Activated CD4-positive, alpha-beta T cell treated with anti-CD3 and anti-CD28 coated beads, Interleukin-2, amount 10 ng/mL, durations not matched to agents 24 days and 14 days (primary cell): ENCODE results near the gene PPP1R9A. TPM values are rescaled to one million over a fixed set of nuclear protein-coding genes. Genes with fewer than 3 reads are reported as not detected.

Experiments used
- DNase-seq: peaks from one replicate; pipeline ENCODE4 v3.0.0; 2022
- H3K27ac Mint-ChIP-seq: one replicate; pipeline ENCODE4 v1.8.0; 2022; ENCODE audit warnings: mild to moderate bottlenecking, mixed read lengths
- H3K27me3 Mint-ChIP-seq: one replicate; pipeline ENCODE4 v1.8.0; 2022; ENCODE audit warnings: mixed read lengths
- H3K36me3 Mint-ChIP-seq: one replicate; pipeline ENCODE4 v1.8.0; 2022; ENCODE audit warnings: low read depth, mild to moderate bottlenecking, mixed read lengths
- H3K4me1 Mint-ChIP-seq: one replicate; pipeline ENCODE4 v1.8.0; 2021; ENCODE audit warnings: mixed read lengths
- H3K4me3 Mint-ChIP-seq: one replicate; pipeline ENCODE4 v1.8.0; 2022; ENCODE audit warnings: mild to moderate bottlenecking, moderate library complexity, mixed read lengths
- H3K9me3 Mint-ChIP-seq: one replicate; pipeline ENCODE4 v1.8.0; 2021; ENCODE audit warnings: mixed read lengths
- intact Hi-C: fragments of 100-400 bp; cut with micrococcal nuclease; formaldehyde crosslinking; loops from one replicate; pipeline ENCODE4 v1.15.1; 2023
- total RNA-seq: library from RNA; stranded (reverse); gene quantifications from 2 replicates; pipeline ENCODE4 v1.2.3, GENCODE V29; 2022

PPP1R9A gene
- total RNA-seq, 1 donor from 2014 or later, result not detected

DNA sequence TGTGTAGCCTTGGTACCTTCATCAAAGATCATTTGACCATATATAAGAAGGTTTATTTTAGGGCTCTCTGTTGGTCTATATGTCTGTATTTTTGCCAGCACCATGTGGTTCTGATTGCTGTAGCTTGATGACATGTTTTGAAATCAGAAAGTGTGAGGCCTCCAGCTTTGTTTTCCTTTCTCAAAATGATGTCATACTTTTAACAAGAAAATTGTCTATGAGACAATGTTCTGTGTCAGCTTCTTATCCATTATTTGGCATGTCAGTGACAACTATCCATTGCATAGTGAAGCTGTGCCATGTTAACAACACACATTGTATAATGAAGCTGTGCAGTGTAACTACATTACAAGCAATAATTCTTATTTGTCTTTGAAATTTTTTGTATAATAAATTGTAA, 9.1 kb upstream of the PPP1R9A start:
- intact Hi-C loops, result no loop called here
- H3K4me3 Mint-ChIP-seq, result no peak overlapping the region
- H3K36me3 Mint-ChIP-seq, result no peaks in the 10 kb centered on the region
- H3K4me1 Mint-ChIP-seq, result no peaks in the 10 kb centered on the region
- no peaks in the 10 kb centered on the region for H3K9me3 Mint-ChIP-seq
- no peak for DNase-seq
- H3K27me3 Mint-ChIP-seq, result no peaks in the 10 kb centered on the region
- no peak overlapping the region for H3K27ac Mint-ChIP-seq

DNA sequence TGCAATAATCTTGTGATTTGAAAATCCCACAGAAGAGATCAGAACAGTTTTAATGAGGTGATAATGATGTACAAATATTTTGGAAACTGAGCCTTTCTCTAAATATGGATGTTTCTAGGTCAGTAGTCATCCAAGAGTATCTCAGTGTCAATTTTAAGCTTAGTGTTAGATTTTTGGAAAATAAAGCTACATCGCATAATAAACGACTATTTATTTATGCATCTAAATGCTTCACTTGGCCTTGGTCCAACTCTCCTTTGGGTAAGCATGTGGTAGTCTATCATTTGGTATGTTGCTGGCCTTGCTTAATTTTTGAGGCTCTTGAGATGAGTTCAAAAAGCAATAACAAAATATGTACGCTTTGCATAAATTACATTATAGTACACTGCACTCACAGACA, 5.4 kb upstream of the PPP1R9A start:
- intact Hi-C loops, result no loop called here
- H3K36me3 Mint-ChIP-seq, result no peaks in the 10 kb centered on the region
- no peak overlapping the region for H3K4me3 Mint-ChIP-seq
- H3K4me1 Mint-ChIP-seq, result no peaks in the 10 kb centered on the region
- no peak overlapping the region for H3K27ac Mint-ChIP-seq
- DNase-seq, result no peak
- H3K9me3 Mint-ChIP-seq, result no peaks in the 10 kb centered on the region
- H3K27me3 Mint-ChIP-seq, result peaks cover 15% of the 10 kb centered on the region

DNA sequence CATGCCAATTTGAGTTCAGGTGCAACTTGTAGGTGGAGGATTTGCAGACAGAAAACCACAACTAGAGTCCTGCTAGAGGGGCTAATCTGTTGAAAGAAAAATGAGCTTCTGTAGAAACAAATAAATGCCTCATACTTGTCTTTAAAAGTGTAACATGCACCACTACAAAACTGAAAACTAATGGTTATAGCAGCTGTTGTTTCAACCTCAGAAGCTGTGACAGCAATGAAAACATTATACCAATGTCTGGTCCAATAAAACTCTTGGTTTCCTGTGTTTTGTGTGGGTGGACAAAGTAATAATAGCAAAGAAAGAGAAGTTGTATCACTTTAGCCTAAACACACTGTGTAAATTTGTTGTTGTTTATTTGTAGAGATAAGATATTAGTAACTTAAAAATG, 3.4 kb upstream of the PPP1R9A start:
- H3K4me3 Mint-ChIP-seq, result no peak overlapping the region
- intact Hi-C loops, result no loop called here
- no peak overlapping the region for H3K27ac Mint-ChIP-seq
- H3K4me1 Mint-ChIP-seq, result no peaks in the 10 kb centered on the region
- H3K27me3 Mint-ChIP-seq, result peaks cover 27% of the 10 kb centered on the region
- DNase-seq, result no peak
- no peaks in the 10 kb centered on the region for H3K9me3 Mint-ChIP-seq
- no peaks in the 10 kb centered on the region for H3K36me3 Mint-ChIP-seq

DNA sequence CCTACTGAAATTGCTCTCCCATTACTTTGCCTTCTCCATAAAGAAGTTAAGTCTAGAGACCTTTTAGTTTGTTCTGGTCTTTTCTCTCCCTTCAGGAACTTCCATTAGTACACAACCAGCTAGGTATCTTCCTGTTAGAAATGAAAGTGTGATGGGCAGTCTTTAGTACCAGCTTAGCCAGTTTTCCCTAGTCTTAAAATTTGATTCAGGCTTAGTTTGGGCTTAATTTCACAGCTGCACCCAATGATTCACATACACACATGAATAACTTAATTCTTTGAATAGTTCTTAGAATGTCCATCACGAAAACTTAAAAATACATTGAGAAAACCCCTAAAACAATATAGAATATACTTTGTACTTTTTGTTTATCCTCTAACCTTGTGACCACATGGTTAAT, 2.4 kb upstream of the PPP1R9A start:
- H3K4me1 Mint-ChIP-seq, result no peaks in the 10 kb centered on the region
- DNase-seq, result no peak
- no peak overlapping the region for H3K4me3 Mint-ChIP-seq
- peaks cover 37% of the 10 kb centered on the region for H3K27me3 Mint-ChIP-seq
- no peaks in the 10 kb centered on the region for H3K9me3 Mint-ChIP-seq
- no peak overlapping the region for H3K27ac Mint-ChIP-seq
- intact Hi-C loops, result loop anchor here (5.0 kb wide), 1 partner anchor 248 kb away; the partner anchor contains the start of gene SGCE
- no peaks in the 10 kb centered on the region for H3K36me3 Mint-ChIP-seq

DNA sequence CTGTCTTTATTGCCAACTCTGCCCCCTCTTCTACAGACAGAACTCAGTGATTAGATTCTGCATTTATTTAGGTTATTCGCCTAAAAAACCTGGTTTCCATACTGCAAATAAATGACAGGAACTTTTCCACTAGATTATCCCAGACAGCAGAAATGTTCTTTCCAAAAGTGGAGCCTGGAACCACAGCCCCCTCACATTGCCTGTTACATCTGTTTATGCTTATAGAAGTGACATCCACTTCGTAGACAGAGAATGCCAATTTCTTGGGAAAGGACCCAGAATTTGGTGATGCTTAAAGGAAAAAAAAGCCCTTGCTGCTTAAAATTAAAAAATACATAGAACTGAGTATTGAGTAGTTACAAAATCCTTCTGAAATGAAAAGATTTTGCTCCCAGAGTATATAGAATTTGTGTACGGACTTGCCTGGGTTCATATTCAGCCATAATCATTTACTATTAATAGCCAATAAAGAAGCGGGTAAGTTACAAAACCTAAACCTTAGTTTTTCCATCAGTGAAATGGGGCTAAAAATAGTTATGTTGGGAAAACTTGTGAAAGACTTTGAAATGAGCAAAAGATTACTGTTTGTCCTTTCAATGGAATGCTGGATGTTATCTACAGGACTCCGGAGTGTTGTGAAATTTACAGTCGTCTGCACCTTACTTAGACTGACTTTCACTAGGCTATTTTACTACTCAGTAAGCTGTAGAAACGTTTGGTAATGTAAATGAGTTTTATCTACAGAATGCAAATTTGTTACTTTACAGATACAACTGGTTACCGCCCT, 1.1 kb upstream of the PPP1R9A start:
- no peak overlapping the region for H3K27ac Mint-ChIP-seq
- no peak overlapping the region for H3K4me3 Mint-ChIP-seq
- H3K36me3 Mint-ChIP-seq, result no peaks in the 10 kb centered on the region
- H3K4me1 Mint-ChIP-seq, result no peaks in the 10 kb centered on the region
- no peaks in the 10 kb centered on the region for H3K9me3 Mint-ChIP-seq
- peaks cover 46% of the 10 kb centered on the region for H3K27me3 Mint-ChIP-seq
- no peak for DNase-seq
- intact Hi-C loops, result loop anchor here (5.0 kb wide), 1 partner anchor 249 kb away; the partner anchor contains the start of gene SGCE

DNA sequence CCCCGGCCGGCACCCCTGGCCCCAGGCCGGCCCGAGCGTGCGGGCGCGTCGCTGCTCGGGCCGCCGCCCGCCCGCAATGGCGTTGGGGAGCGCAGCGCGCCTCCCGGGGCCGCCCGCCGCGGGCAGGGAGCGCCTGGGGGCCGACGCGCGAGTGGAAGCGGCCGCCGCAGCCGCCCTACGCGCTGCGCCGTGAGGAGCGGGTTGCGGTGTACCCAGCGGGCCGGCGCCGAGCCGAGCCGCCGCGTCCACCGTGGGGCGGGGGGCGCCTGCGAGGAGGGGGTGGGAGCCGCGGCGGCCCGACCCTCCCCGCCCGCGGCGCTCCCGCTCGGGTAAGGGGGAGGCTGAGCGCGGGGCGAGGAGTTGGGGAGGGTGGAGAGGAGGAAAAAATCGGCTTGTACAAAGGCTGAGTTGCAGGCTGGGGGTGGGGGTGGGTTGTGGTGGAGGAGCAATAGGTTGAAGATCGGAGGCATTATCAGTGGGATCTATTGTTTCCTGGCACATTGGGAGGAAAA, 473 bp downstream of the PPP1R9A start:
- peak overlapping the region; percentile 8 for H3K4me3 Mint-ChIP-seq
- DNase-seq, result no peak
- intact Hi-C loops, result loop anchor here (5.0 kb wide), 1 partner anchor 251 kb away; the partner anchor contains the start of gene SGCE
- no peak overlapping the region for H3K27ac Mint-ChIP-seq
- H3K4me1 Mint-ChIP-seq, result no peaks in the 10 kb centered on the region
- H3K9me3 Mint-ChIP-seq, result no peaks in the 10 kb centered on the region
- H3K27me3 Mint-ChIP-seq, result peaks cover 46% of the 10 kb centered on the region
- no peaks in the 10 kb centered on the region for H3K36me3 Mint-ChIP-seq

DNA sequence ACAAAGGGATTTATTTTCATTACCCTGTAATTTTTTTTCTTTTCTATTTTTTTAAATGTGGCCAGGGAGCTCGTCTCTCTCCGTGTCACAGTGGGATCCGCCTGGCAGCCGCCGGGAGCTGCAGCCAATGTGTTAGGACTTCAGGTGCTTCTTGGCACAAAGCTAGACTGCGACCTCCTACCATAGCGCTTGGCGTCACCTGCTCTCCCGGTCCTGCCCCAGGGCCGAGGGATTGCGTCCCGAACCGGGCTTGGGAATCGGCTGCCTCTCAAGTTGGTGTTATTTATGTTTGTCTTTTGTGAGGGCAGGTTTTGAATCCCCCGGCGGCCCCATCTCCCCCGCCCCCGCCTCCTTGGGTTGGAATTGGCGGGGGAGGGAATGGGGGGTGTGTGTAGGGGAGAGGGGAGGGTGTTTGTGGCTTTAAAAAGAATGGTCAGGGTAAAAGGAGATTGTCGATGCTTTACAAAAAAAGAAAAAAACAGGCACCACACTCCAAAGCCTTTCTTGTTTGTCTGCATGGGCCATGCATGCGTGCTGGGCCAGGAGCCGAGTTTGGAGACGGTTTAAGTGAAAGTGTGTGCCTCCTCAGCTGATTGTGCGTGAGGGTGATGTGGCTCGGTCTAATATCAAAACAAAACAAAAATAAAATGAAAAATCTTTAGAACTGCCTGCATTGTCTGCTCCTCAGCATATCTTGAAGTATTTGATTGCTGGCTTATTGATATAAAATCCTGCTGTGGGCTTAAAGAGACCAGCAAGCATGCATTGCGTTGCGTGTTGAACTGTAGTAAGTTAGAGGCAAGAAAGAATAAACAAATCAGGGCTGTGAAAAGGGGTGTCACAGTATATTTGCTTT, 1.2 kb downstream of the PPP1R9A start:
- H3K27ac Mint-ChIP-seq, result no peak overlapping the region
- intact Hi-C loops, result loop anchor here (5.0 kb wide), 1 partner anchor 251 kb away; the partner anchor contains the start of gene SGCE
- H3K9me3 Mint-ChIP-seq, result no peaks in the 10 kb centered on the region
- no peaks in the 10 kb centered on the region for H3K4me1 Mint-ChIP-seq
- H3K27me3 Mint-ChIP-seq, result peaks cover 46% of the 10 kb centered on the region
- no peak for DNase-seq
- H3K4me3 Mint-ChIP-seq, result peak overlapping the region; percentile 8
- no peaks in the 10 kb centered on the region for H3K36me3 Mint-ChIP-seq

DNA sequence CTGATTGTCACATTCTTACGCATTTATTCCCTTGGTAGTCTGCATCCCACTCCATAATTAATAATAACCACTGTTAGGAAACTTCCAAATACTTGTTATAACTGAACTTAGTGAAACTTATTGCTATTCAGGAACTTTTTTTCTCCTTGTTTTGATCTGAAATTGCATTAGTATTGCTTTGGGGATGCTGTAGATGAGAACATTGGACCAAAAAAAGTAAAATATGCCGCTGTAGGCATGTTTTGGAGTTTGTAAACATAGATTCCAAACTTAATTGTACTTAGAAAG, 1.7 kb downstream of the PPP1R9A start:
- Mint-ChIP-seq H3K27me3 (peaks cover 46% of the 10 kb centered on the region), H3K9me3 (no peaks in the 10 kb centered on the region), H3K27ac (no peak overlapping the region), H3K36me3 (no peaks in the 10 kb centered on the region), H3K4me1 (no peaks in the 10 kb centered on the region), H3K4me3 (no peak overlapping the region)
- no peak for DNase-seq
- intact Hi-C loops, result loop anchor here (5.0 kb wide), 1 partner anchor 252 kb away; the partner anchor contains the start of gene SGCE

DNA sequence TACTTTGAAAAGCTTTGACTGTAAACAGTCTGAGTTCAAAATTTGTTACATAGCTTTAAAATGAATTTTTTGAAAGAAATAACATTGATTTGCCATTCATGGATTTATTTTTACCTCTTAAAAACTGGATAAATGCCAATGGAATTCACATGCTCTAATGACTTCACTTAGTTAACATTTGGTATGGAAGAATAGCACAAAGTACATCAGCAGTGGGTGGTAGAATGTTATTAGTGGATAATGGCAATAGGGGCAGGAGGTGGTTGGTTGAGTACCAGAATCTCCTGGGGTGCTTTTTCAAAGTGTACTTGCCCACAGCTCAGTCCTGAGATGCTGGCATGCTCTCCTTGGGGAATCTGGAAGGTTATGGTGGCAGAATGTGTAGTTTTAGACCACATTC, 4.7 kb downstream of the PPP1R9A start:
- H3K4me3 Mint-ChIP-seq, result no peak overlapping the region
- intact Hi-C loops, result no loop called here
- H3K36me3 Mint-ChIP-seq, result no peaks in the 10 kb centered on the region
- no peak for DNase-seq
- H3K27me3 Mint-ChIP-seq, result peaks cover 32% of the 10 kb centered on the region
- H3K9me3 Mint-ChIP-seq, result no peaks in the 10 kb centered on the region
- no peak overlapping the region for H3K27ac Mint-ChIP-seq
- H3K4me1 Mint-ChIP-seq, result no peaks in the 10 kb centered on the region

DNA sequence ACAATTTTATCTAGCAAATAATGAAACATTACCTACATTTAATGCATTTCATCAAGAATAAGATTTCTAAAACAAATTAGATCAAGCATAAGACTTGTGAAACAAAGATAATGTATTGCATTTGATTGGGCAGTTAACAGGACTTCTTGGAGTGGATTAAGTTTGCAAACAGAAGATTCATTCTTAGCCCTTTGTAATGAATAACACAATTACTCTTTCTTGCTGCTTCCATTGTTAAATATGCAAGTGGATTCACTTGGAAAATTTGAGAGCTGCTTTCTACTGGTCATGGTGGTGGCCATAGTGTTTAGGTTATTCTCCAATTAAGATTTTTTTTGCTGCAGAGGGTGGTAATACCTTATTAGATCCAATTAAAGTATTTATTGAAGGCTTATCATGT, 6.0 kb downstream of the PPP1R9A start:
- Mint-ChIP-seq H3K4me1 (no peaks in the 10 kb centered on the region), H3K9me3 (no peaks in the 10 kb centered on the region), H3K27me3 (peaks cover 26% of the 10 kb centered on the region), H3K36me3 (no peaks in the 10 kb centered on the region), H3K4me3 (no peak overlapping the region), H3K27ac (no peak overlapping the region)
- intact Hi-C loops, result no loop called here
- no peak for DNase-seq

DNA sequence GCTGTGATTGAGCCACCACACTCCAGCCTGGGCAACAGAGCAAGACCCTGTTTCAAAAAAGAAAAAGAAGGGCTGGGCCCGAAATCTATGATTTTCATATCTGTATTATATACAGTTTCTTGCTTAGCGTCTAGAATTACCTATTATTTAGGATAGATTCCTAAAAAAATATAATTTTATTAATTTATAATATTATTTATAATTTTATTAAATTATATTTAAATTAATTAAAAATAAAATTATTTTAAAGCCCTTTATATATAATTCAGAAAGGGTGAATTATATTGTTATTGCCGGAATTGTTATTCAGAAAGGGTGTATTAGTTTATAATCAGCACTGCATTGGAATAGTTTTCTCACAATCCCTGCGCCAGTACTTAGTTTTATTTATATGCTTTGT, 14.5 kb downstream of the PPP1R9A start:
- DNase-seq, result no peak
- Mint-ChIP-seq H3K4me1 (no peaks in the 10 kb centered on the region), H3K27ac (no peak overlapping the region), H3K36me3 (no peaks in the 10 kb centered on the region), H3K27me3 (no peaks in the 10 kb centered on the region), H3K9me3 (no peaks in the 10 kb centered on the region), H3K4me3 (no peak overlapping the region)
- intact Hi-C loops, result no loop called here

DNA sequence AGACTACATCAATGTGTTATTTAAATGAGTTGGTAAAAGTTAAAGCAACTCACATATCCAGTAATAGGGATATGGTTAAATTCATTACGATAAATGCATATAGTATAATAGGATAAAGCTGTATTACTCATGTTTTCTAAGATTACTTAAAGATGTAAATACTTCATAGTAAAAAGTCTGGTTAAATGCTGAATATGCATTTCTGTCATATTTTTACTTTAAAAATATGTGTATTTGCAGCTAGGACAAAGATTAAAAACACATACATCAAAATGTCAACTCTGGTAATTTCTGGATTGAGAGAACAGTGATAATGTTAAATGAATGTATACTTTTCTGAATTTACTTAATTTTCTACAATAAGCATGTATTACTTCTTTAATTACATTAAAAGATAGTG, 15.1 kb downstream of the PPP1R9A start:
- no peaks in the 10 kb centered on the region for H3K27me3 Mint-ChIP-seq
- no peaks in the 10 kb centered on the region for H3K4me1 Mint-ChIP-seq
- no peaks in the 10 kb centered on the region for H3K36me3 Mint-ChIP-seq
- no peak for DNase-seq
- no peak overlapping the region for H3K27ac Mint-ChIP-seq
- H3K4me3 Mint-ChIP-seq, result no peak overlapping the region
- intact Hi-C loops, result no loop called here
- H3K9me3 Mint-ChIP-seq, result no peaks in the 10 kb centered on the region

DNA sequence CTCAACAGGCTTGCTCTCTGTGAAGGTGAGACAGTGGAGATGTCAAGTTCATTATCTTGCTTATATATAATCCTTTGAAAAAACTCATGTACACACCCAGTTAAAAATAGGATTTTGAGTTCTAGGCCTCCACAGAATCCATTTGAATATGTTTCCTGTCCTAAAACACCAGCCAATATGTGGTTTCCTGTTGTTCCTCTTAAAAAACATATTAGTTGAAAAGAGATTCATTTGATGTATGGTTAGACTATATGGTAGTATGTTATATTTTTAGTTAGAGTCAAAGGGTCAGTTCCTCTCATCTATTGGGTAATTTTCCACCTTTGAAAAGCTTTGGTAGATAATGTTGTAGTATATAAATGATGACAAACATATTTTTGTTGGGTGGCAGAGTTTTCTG, 16.0 kb downstream of the PPP1R9A start:
- Mint-ChIP-seq H3K36me3 (no peaks in the 10 kb centered on the region), H3K9me3 (no peaks in the 10 kb centered on the region), H3K27ac (no peak overlapping the region), H3K27me3 (no peaks in the 10 kb centered on the region), H3K4me3 (no peak overlapping the region), H3K4me1 (no peaks in the 10 kb centered on the region)
- DNase-seq, result no peak
- intact Hi-C loops, result no loop called here

DNA sequence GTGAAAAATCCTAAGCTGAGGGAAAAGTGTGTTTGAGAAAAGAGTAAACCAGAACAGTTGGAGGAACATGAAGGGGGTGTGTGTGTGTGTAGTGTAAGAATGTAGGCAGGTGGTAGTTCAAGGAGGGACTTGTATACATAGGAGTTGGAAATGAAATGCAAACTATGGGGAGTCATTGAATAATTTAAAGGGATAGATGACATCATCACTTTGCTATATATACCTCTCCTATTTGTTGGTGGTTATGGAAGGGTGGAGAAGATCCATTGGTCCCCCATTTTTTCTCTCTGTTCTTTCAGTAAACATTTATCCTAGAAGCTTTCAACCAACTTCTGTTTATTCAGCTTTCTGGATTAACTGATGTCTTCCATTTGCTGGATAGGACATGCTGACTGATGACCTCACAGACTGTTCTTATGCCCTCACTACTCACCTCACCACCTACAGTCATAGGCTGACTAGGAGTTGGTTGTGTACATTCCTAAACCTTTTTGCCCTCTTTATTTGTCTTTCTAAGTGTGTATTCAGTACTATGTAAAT, 20.8 kb downstream of the PPP1R9A start:
- Mint-ChIP-seq H3K4me3 (no peak overlapping the region), H3K27ac (no peak overlapping the region), H3K27me3 (no peaks in the 10 kb centered on the region), H3K9me3 (no peaks in the 10 kb centered on the region), H3K4me1 (no peaks in the 10 kb centered on the region), H3K36me3 (no peaks in the 10 kb centered on the region)
- no peak for DNase-seq
- intact Hi-C loops, result no loop called here
